PC-3 (cell line): ENCODE measurements around the gene RRAGC. TPM values are rescaled to one million over a fixed set of nuclear protein-coding genes. Genes with fewer than 3 reads are reported as not detected.

Experiments
- ATAC-seq: fragments of 200-7000 bp; cut with Tn5 transposase; 2 replicates; pipeline ENCODE4 v1.9.1; 2020; ENCODE audit warnings: mild to moderate bottlenecking, moderate library complexity
- BruUV-seq: library from RNA; stranded (reverse); fragments of 400-500 nt; replicated peaks from 2 replicates; lab custom pipeline; 2021; lab: Mats Ljungman, UMichigan
- CTCF ChIA-PET: fragments of 300-600 bp; sonication (Branson Sonifier 250); formaldehyde crosslinking; loops from one replicate; lab custom pipeline; 2022; ENCODE audit warnings: antibody characterized with exemption; lab: Charles Lee
- POLR2A ChIA-PET: fragments of 300-600 bp; sonication (Branson Sonifier 250); formaldehyde crosslinking; loops from one replicate; lab custom pipeline; 2022; ENCODE audit warnings: antibody characterized with exemption; ENCODE audit not compliant: unreplicated experiment; lab: Charles Lee
- DNase-seq: peaks from one replicate; pipeline ENCODE4 v3.0.0-alpha.2; 2015
- H2AFZ ChIP-seq: fragments of 300-600 bp; sonication (generic); 2 replicates; pipeline ENCODE4 v1.6.0; 2016; ENCODE audit warnings: antibody characterized with exemption, low read length
- H3F3A ChIP-seq: fragments of 300-600 bp; sonication (generic); one replicate; pipeline ENCODE4 v1.6.0; 2017; ENCODE audit warnings: antibody characterized with exemption, low read length, control low read depth, mild to moderate bottlenecking; ENCODE audit not compliant: unreplicated experiment
- H3K27ac ChIP-seq: fragments of 300-600 bp; sonication (generic); 2 replicates; pipeline ENCODE4 v1.5.1; 2016; ENCODE audit warnings: mild to moderate bottlenecking, low read length
- H3K27me3 ChIP-seq: fragments of 300-600 bp; sonication (generic); 2 replicates; pipeline ENCODE4 v1.6.1; 2016; ENCODE audit warnings: low read length, mixed read lengths
- H3K36me3 ChIP-seq: fragments of 300-600 bp; sonication (generic); 2 replicates; pipeline ENCODE4 v1.6.1; 2016; ENCODE audit warnings: low read depth, mixed run types, low read length, mixed read lengths
- H3K4me1 ChIP-seq: fragments of 300-600 bp; sonication (generic); 2 replicates; pipeline ENCODE4 v1.5.1; 2016; ENCODE audit warnings: low read length; ENCODE audit not compliant: insufficient read depth
- H3K4me2 ChIP-seq: fragments of 300-600 bp; sonication (generic); 2 replicates; pipeline ENCODE4 v1.6.0; 2016; ENCODE audit warnings: low read length
- H3K4me3 ChIP-seq: fragments of 300-600 bp; sonication (generic); 2 replicates; pipeline ENCODE4 v1.5.1; 2016; ENCODE audit warnings: mild to moderate bottlenecking, low read length, mixed read lengths
- H3K79me2 ChIP-seq: fragments of 300-600 bp; sonication (generic); 2 replicates; pipeline ENCODE4 v1.6.1; 2017; ENCODE audit warnings: low read length, mixed read lengths
- H3K9ac ChIP-seq: fragments of 300-600 bp; sonication (generic); 2 replicates; pipeline ENCODE4 v1.6.0; 2016; ENCODE audit warnings: mild to moderate bottlenecking, low read length
- H3K9me2 ChIP-seq: fragments of 300-600 bp; sonication (generic); replicated peaks from 2 replicates; pipeline ENCODE4 v1.6.1; 2016; ENCODE audit warnings: mixed run types, low read length, mixed read lengths
- H3K9me3 ChIP-seq: fragments of 300-600 bp; sonication (generic); 2 replicates; pipeline ENCODE4 v1.6.1; 2016; ENCODE audit warnings: low read length, mixed read lengths
- H4K20me1 ChIP-seq: fragments of 300-600 bp; sonication (generic); 2 replicates; pipeline ENCODE4 v1.6.1; 2016; ENCODE audit warnings: low read length, mixed read lengths
- EZH2 ChIP-seq: fragments of 300-600 bp; sonication (generic); IDR thresholded peaks from one replicate; pipeline ENCODE4 v1.6.1; 2017; ENCODE audit warnings: antibody characterized with exemption, mild to moderate bottlenecking, low read length; ENCODE audit not compliant: unreplicated experiment
- EZH2phosphoT487 ChIP-seq: fragments of 300-600 bp; sonication (generic); IDR thresholded peaks from 2 replicates; pipeline ENCODE4 v1.6.1; 2018; ENCODE audit warnings: mild to moderate bottlenecking, antibody characterized with exemption, low read length, borderline replicate concordance
- intact Hi-C: fragments of 100-400 bp; cut with micrococcal nuclease; formaldehyde crosslinking; loops from 2 replicates; pipeline ENCODE4 v1.9.0; 2023
- total RNA-seq: library from RNA; depleted of rRNA; stranded (reverse); fragments of >200 nt; gene quantifications from 2 replicates; pipeline ENCODE4 v1.2.3, GENCODE V29; 2014
- TF ChIP-seq, protein P1 (sequence below): fragments of 300-600 bp; sonication (generic); conservative IDR thresholded peaks from 2 replicates; pipeline ENCODE4 v1.5.1; 2017; ENCODE audit warnings: antibody characterized with exemption, low read depth, mild to moderate bottlenecking, low read length

RRAGC gene
- total RNA-seq, 1 experiment from 2014 or later: 7.0 TPM

DNA sequence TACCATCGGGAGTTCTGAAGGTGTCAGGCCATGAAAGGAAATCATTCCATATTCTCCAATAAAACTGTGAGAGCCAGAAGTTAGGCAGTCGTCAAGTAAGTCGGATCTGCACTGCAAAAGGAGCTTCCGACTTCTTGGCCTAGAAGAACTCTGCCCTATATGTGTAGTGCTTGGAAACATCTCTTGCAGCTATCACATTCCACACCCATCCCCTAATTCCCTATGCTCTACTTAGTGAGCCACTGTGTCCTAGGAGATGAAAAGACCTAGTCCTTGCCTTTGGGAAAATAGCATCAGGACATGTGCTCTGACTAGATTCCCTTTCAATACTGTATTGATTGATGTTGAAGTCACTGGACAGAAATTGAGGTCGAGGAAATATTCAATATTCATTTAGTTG, 30.0 kb upstream of the RRAGC start:
- Histone ChIP-seq H3K27me3 (no peaks in the 10 kb centered on the region), H3K27ac (no peak overlapping the region), H3K4me1 (peaks cover 9% of the 10 kb centered on the region), H3F3A (no peaks in the 10 kb centered on the region), H4K20me1 (no peaks in the 10 kb centered on the region), H3K9ac (no peak overlapping the region), H3K36me3 (no peaks in the 10 kb centered on the region), H3K9me2 (no peaks in the 10 kb centered on the region), H3K9me3 (no peaks in the 10 kb centered on the region), H2AFZ (no peak overlapping the region), H3K4me2 (no peak overlapping the region), H3K79me2 (no peaks in the 10 kb centered on the region), H3K4me3 (no peak overlapping the region)
- intact Hi-C loops: no loop called here
- TF ChIP-seq, protein P1, sequence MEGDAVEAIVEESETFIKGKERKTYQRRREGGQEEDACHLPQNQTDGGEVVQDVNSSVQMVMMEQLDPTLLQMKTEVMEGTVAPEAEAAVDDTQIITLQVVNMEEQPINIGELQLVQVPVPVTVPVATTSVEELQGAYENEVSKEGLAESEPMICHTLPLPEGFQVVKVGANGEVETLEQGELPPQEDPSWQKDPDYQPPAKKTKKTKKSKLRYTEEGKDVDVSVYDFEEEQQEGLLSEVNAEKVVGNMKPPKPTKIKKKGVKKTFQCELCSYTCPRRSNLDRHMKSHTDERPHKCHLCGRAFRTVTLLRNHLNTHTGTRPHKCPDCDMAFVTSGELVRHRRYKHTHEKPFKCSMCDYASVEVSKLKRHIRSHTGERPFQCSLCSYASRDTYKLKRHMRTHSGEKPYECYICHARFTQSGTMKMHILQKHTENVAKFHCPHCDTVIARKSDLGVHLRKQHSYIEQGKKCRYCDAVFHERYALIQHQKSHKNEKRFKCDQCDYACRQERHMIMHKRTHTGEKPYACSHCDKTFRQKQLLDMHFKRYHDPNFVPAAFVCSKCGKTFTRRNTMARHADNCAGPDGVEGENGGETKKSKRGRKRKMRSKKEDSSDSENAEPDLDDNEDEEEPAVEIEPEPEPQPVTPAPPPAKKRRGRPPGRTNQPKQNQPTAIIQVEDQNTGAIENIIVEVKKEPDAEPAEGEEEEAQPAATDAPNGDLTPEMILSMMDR: no peak
- no peak for TF ChIP-seq EZH2phosphoT487
- no peak for TF ChIP-seq EZH2
- ChIA-PET CTCF (no interaction called here), POLR2A (interaction anchor here (0.7 kb wide), 1 partner anchor 98 kb away, joined by 9 read pairs; no protein-coding TSS in a partner anchor)
- no peak for DNase-seq
- ATAC-seq: no peak
- BruUV-seq: no TSS peak

DNA sequence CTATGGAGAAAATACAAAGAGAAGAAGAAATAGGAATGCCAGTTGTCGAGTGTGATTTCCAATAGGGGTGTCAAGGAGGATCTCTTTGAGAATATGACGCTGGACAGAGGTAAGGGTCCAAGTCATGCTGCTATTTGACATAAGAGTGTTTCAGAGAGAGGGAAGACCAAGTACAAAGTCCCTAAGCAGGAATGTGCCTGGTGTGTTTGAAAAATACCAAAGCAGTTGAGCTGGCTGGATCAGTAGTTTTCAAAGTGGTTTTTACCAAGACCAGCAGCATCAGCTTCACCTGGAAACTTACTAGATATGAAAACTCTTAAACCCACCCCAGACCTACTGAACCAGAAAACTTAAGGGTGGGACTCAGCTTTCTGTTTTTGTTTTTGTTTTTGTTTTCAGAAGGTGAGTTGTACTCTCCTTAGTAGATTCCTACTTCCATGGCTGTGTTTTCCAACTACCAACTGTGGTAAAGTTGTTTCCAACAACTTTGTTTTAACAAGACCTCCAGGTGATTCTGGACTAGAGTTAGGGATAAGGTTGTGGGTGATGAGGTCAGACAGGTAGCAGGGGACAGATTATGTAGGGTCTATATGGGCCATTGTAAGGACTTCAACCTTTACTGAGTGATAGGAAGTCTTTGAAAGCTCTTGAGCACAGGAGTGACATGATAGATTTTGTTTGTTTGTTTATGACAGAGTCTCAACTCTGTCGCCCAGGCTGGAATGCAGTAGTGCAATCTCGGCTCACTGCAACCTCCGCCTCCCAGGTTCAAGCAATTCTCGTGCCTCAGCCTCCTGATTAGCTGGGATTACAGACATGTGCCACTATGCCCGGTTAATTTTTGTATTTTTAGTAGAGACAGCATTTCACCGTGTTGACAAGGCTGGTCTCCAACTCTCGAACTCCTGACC, 29.1 kb upstream of the RRAGC start:
- H3K36me3 ChIP-seq: no peaks in the 10 kb centered on the region
- POLR2A ChIA-PET: no interaction called here
- no peak overlapping the region for H3K27ac ChIP-seq
- H3K79me2 ChIP-seq: no peaks in the 10 kb centered on the region
- H3F3A ChIP-seq: no peaks in the 10 kb centered on the region
- no peaks in the 10 kb centered on the region for H3K9me2 ChIP-seq
- no peak for TF ChIP-seq EZH2
- TF ChIP-seq EZH2phosphoT487: no peak
- TF ChIP-seq, protein P1: no peak
- ATAC-seq (no peak), DNase-seq (no peak)
- no peaks in the 10 kb centered on the region for H3K9me3 ChIP-seq
- H3K4me2 ChIP-seq: no peak overlapping the region
- BruUV-seq: no TSS peak
- intact Hi-C loops: no loop called here
- H3K4me1 ChIP-seq: peaks cover 9% of the 10 kb centered on the region
- H3K9ac ChIP-seq: no peak overlapping the region
- CTCF ChIA-PET: no interaction called here
- H3K27me3 ChIP-seq: no peaks in the 10 kb centered on the region
- H3K4me3 ChIP-seq: no peak overlapping the region
- no peaks in the 10 kb centered on the region for H4K20me1 ChIP-seq
- H2AFZ ChIP-seq: no peak overlapping the region

DNA sequence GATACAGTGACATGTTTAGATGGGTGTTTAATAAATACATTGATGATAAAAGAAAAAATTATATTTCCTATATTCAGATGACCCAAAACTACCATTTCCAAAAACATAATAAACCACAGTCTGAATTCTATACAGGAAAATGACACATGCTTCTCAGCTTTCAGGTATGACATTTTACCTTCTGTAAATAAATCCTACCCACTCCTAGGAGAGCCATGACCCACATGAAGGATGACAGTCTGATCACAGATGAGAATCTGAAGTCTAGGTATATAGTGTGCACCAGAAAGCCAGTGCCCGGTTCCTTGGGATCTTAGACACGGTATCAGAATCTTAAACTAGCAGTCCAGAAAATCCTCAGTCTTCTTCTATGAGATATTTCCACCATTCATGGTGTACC, 25.5 kb upstream of the RRAGC start:
- intact Hi-C loops: no loop called here
- Histone ChIP-seq H4K20me1 (no peaks in the 10 kb centered on the region), H3K4me1 (peaks cover 9% of the 10 kb centered on the region), H2AFZ (no peak overlapping the region), H3K4me3 (no peak overlapping the region), H3K9ac (no peak overlapping the region), H3K27ac (no peak overlapping the region), H3K9me2 (no peaks in the 10 kb centered on the region), H3K79me2 (no peaks in the 10 kb centered on the region), H3K27me3 (no peaks in the 10 kb centered on the region), H3K36me3 (no peaks in the 10 kb centered on the region), H3F3A (no peaks in the 10 kb centered on the region), H3K9me3 (no peaks in the 10 kb centered on the region), H3K4me2 (no peak overlapping the region; the same call in 1 of the 2 replicates)
- ChIA-PET CTCF (no interaction called here), POLR2A (no interaction called here)
- DNase-seq: peak; percentile 56
- ATAC-seq: peak; percentile 62
- no TSS peak for BruUV-seq
- TF ChIP-seq EZH2 (no peak), EZH2phosphoT487 (no peak)
- TF ChIP-seq, protein P1: no peak
